GM18868 (cell line): Measurements from ENCODE around the gene GNB1.

Source experiments
- ATAC-seq: cut with Tn5 transposase; IDR thresholded peaks from one replicate; pipeline ENCODE4 v1.9.1; 2021; ENCODE audit warnings: mild to moderate bottlenecking, moderate library complexity; ENCODE audit not compliant: unreplicated experiment

Gene GNB1

GRCh38 chr1:1832820-1833219 lies 58.1 kb downstream of the GNB1 start:
- no peak for ATAC-seq

DNA sequence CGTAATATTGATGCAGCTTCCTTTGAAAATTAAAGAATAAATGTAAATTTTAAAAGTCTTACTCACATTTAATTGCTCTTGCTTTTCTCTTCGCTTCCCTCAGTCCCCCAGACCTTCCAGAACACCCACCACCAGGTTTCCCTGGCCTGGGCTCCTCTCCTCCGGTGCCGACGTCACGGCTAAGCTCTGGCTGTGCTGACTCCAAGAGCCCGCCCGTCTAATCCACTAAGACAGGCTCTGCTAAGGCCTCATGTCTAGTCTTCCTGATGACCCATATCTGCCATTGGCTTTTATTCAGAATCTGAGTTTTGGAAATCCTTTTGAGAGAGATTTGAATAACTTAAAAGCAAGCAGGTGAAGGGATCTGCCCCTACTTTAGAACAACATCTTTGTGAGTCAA lies 58.7 kb downstream of the GNB1 start:
- ATAC-seq: no peak

DNA sequence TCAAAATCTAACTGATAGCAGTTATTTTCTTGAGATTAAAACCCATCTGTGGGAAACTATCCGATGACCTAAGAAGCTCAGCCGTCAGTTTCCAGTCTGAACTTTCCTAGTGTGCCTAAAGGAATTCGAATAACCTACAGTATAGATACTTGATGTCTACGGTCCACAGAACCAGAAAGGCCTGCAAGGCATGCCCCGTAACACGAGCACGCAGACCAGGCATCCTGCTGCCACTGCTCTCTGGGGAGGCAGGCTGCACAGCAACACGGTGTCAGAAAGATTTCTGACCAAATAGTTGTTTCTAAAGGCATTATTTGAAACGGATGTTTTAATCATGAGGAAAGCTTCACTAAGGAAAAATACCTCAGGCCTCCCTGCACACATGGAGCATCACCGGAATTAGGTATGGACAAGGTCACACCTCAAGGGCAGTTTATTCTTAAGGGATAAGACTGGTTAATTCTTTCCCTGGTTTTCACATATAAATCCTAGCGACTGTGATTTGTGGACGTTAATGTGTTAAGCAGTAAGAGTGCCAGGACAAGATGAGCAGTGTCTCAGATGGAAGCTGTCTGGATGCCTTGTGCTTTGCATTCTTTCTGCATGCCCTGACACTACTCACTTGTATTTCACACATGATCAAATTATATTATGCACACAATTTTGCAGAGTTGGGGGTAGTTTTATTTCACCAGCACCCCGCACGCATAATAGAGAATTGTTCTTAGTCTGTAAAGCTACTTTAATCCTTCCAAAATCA lies 63.6 kb downstream of the GNB1 start:
- no peak for ATAC-seq

GRCh38 chr1:1826356-1827088 lies 64.4 kb downstream of the GNB1 start:
- no peak for ATAC-seq

DNA sequence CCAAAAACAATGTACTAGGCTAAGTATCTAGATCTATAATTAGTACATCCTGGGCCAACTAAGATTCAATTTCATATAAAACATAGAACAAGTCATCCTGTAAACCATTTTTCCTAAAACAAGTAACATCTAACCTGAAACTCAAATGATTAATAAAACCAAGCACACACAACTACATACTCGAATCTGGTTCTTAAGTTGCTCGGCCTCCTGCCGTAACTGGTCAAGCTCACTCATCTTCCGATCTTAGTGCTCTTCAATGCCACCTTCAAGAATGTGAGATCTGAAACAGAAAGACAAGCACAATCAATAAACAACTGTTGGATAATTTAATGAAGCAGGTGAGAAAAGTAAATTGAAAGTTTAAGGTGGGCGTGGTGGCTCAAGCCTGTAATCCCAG lies 65.7 kb downstream of the GNB1 start:
- no peak for ATAC-seq

DNA sequence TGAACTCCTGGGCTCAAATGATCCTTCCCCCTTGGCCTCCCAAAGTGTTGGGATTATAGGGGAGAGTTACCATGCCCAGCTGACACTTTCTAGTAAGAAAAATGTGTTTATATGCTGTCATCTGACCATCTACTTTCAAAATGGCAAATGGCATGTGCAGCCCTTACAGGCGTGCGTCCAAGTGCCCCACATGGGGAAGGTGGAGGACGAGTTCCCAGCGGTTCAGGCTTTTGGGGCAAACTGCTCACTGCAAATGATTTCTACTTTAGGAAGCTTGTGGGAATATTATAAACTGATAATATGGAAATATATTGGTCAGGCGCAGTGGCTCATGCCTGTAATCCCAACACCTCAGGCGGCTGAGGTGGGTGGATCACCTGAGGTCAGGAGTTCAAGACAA lies 71.1 kb downstream of the GNB1 start:
- no peak for ATAC-seq

- no peak for ATAC-seq
Measured at GRCh38 chr1:1817221-1817620, 73.7 kb downstream of the GNB1 start.

- no peak for ATAC-seq
Measured at GRCh38 chr1:1815606-1816281, 75.1 kb downstream of the GNB1 start.

- ATAC-seq: no peak
Measured at GRCh38 chr1:1809489-1809888, 81.4 kb downstream of the GNB1 start.

- no peak for ATAC-seq
Measured at GRCh38 chr1:1808206-1808605, 82.7 kb downstream of the GNB1 start.

- no peak for ATAC-seq
Measured at GRCh38 chr1:1806890-1807289, 84.0 kb downstream of the GNB1 start.

DNA sequence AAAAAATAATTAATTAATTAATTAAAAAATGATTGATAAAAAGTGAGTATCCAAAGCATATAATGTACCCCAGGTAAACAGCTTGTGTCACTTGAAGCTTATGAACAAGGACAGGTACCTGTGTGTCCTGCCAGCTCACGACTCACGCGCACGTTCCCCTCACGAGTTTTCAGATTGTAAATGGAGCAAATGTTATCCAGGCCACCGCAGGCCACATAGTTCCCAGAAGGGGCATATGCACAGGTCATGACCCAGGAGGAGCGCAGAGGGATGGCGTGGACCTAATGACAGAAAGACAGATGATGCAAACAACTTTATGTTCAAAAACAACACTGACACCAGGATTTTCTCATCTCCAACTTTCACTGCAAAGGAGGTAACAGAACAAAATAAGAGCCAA lies 86.6 kb downstream of the GNB1 start:
- ATAC-seq: no peak

DNA sequence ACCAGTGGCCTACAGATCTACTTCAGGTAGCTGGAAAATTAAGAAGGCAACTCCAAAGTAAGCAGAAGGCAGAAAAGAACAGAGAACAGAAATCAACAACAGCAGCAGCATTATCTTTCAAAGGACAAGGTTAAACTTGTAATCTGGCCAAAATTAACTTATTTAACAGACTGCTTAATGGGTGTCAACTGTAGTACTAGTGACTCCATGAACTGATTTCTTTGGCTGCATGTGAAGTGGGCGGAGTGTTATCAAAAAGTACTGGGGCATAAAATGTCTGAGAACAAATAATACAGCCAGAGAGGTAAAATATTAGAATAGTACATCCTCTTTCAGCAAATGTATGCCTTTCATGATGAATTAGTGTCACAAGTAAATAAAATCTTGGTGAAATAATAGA lies 88.0 kb downstream of the GNB1 start:
- no peak for ATAC-seq

GRCh38 chr1:1799716-1800115 lies 91.2 kb downstream of the GNB1 start:
- ATAC-seq: no peak

- ATAC-seq: no peak
Measured at GRCh38 chr1:1797731-1798341, 93.1 kb downstream of the GNB1 start.

- ATAC-seq: no peak
Measured at GRCh38 chr1:1796466-1796865, 94.4 kb downstream of the GNB1 start.

GRCh38 chr1:1794999-1795398 lies 95.9 kb downstream of the GNB1 start:
- no peak for ATAC-seq

- no peak for ATAC-seq
Measured at GRCh38 chr1:1793481-1794244, 97.2 kb downstream of the GNB1 start.

- ATAC-seq: no peak
Measured at GRCh38 chr1:1788646-1789431, 102.0 kb downstream of the GNB1 start.

DNA sequence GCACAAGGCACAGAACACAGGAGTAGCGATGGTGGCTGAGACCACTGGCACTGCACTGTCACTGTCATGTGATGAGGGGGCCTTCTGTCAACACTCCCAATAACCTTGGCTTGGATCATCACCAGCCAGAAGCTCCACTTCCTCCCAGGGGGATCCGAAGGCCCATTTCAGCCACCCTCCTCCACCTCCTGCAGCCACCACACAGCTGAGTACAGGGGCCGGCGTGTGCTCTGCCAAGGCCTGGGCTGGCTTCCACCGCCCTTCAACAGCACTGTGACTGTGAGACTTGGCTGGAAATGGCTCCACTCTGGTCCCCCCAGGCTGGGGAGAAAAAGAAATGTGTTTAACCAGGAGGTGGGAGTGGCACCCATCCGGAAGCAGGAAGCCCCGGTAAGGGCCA lies 102.8 kb downstream of the GNB1 start:
- no peak for ATAC-seq
